Fibroblast of lung (primary cell): ENCODE measurements around the gene PTPRM.

ENCODE experiments used
- CTCF ChIP-seq, 2 donors: IDR thresholded peaks in 1 of 2; conservative IDR thresholded peaks in 1 of 2; 1 replicate in 1 of 2; 2 replicates in 1 of 2; pipeline ENCODE4 v1.5.1; 2011 to 2012; ENCODE audit warnings: low read length in 2 of 2, control low read depth in 1 of 2, inconsistent platforms in 1 of 2, low read depth in 1 of 2, mild to moderate bottlenecking in 1 of 2
- EZH2 ChIP-seq: IDR thresholded peaks from 2 replicates; pipeline ENCODE4 v1.5.1; 2012; ENCODE audit warnings: low read length, control low read depth, mild to moderate bottlenecking; ENCODE audit errors: missing control alignments

- TF ChIP-seq CTCF (conservative IDR thresholded peaks at IDR 0.05 in 1 of 2, IDR thresholded peaks at IDR 0.05 in 1 of 2; ENCODE audit: low read depth in 1 of 2, low read length in 2 of 2), result no peak
- no peak for TF ChIP-seq EZH2
Observed at GRCh38 chr18:7772951-7773350, 205.8 kb downstream of the PTPRM start.
